NB4 (cell line): ENCODE data around the gene SPEM3.

Experiments used
- DNase-seq: peaks from one replicate; pipeline ENCODE4 v3.0.0; 2010; ENCODE audit warnings: low read depth
- H3K4me3 ChIP-seq: one replicate; pipeline ENCODE4 v1.5.1; 2011; ENCODE audit warnings: mild to moderate bottlenecking, low read depth, low read length, moderate library complexity
- MYC ChIP-seq: IDR thresholded peaks from 2 replicates; pipeline ENCODE4 v1.6.1; 2011; ENCODE audit warnings: low read depth, low read length
- POLR2A ChIP-seq: IDR thresholded peaks from 2 replicates; pipeline ENCODE4 v1.6.1; 2011; ENCODE audit warnings: mild to moderate bottlenecking; ENCODE audit not compliant: insufficient read length; ENCODE audit errors: extremely low read depth
- TF ChIP-seq, protein P1 (sequence below): IDR thresholded peaks from 2 replicates; pipeline ENCODE4 v1.6.1; 2011; ENCODE audit warnings: low read depth, low read length
- TF ChIP-seq, protein P2 (sequence below): IDR thresholded peaks from one replicate; pipeline ENCODE4 v1.5.1; 2012; ENCODE audit warnings: low read depth, low read length

The SPEM3 gene

DNA sequence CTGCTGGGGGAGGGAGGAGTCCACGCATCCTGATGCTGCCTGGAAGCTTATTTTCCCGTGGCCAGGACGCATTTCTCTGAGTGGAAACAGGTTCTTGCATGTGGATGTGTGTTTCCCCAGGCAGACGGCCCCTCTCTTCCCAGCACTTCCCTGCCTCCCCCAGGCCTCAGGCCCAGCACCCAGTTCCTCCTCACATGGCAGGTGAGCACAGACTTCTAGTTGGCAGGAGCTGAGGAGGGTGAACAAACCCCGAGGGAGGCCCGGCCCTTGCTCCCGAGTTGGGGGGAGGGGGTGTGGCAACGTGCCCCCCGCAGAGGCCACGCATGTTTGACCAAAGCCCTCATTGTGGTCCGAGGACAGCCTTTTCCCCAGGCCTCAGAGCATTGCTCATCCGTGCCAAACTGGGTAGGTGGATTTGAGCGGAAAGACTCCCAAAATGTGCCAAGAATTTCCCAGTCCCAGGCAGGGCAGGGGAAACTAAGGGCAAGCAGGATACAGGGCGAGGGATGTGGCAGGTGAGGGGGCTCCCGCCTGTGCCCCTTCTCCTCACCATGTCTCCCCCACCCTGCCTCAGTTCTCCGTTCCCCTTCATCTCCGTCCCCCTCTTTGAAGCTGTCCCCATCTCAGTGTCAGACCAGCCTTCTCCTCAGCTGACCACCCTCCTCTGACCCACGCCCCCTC lies 10.0 kb upstream of the SPEM3 start:
- H3K4me3 ChIP-seq = no peak overlapping the region
- no peak for TF ChIP-seq POLR2A
- TF ChIP-seq, protein P1, sequence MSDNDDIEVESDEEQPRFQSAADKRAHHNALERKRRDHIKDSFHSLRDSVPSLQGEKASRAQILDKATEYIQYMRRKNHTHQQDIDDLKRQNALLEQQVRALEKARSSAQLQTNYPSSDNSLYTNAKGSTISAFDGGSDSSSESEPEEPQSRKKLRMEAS = no peak
- TF ChIP-seq MYC = no peak
- TF ChIP-seq, protein P2, sequence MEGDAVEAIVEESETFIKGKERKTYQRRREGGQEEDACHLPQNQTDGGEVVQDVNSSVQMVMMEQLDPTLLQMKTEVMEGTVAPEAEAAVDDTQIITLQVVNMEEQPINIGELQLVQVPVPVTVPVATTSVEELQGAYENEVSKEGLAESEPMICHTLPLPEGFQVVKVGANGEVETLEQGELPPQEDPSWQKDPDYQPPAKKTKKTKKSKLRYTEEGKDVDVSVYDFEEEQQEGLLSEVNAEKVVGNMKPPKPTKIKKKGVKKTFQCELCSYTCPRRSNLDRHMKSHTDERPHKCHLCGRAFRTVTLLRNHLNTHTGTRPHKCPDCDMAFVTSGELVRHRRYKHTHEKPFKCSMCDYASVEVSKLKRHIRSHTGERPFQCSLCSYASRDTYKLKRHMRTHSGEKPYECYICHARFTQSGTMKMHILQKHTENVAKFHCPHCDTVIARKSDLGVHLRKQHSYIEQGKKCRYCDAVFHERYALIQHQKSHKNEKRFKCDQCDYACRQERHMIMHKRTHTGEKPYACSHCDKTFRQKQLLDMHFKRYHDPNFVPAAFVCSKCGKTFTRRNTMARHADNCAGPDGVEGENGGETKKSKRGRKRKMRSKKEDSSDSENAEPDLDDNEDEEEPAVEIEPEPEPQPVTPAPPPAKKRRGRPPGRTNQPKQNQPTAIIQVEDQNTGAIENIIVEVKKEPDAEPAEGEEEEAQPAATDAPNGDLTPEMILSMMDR = no peak
- DNase-seq = no peak

DNA sequence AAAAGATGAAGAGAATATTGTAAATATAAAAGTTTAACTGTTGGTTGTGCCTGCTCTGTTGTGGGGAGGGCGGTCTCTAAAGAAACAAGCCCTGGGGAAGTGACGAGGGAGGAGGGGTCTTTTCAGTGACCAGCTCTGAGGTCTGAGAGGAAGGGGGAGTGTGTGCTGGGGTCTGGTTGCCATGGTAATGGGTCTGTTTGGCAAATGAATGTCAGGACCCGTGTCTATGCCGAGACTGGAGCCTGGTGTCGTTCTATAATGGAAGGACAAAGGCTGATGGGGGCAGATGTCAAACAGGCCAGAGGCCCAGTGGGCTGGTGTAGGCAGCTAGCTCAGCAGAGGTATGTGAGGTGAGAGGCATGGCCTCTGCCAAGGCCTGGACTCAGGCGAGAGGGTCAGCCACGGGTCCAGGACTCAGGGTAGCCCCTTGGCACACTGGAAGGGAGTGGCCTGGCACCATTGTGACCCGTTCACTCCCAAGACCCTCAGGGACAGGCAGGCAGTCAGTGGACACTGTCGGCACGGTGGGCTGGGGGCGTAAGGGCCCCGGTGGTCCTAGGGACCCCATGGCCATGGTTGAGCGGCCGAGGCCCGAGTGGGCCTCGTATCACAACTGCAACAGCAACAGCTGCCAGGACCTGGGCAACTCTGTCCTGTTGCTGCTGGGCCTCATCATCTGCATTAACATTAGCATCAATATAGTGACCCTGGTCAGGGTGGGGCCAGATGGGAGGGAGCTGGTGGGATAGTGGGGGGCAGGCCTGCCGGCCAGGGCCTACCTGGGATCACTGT lies 8.6 kb upstream of the SPEM3 start, which contains the start of gene SPEM1:
Gene SPEM1, plus strand, starts transcription at position 506 of the 792 bp plus-strand sequence. Its CDS starts 61 bp downstream, at position 567.
- no peak within 1 kb of the TSS for H3K4me3 ChIP-seq
- TF ChIP-seq, protein P1 = no peak
- TF ChIP-seq MYC (no peak), POLR2A (no peak)
- TF ChIP-seq, protein P2 = no peak
- DNase-seq = no peak

DNA sequence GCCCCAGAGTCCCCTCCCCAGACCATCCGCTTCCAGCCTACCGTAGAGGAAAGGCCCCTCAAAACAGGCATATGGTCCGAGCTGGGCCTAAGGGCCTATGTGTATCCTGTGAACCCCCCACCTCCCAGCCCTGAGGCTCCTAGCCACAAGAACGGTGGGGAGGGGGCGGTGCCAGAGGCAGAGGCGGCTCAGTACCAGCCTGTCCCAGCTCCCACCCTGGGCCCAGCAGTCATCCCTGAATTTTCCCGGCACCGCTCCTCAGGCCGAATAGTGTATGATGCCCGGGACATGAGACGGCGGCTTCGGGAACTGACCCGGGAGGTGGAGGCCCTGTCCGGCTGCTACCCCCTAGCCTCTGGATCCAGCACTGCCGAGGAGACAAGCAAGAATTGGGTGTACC lies 7.5 kb upstream of the SPEM3 start:
- no peak for TF ChIP-seq MYC
- no peak for DNase-seq
- H3K4me3 ChIP-seq = no peak overlapping the region

DNA sequence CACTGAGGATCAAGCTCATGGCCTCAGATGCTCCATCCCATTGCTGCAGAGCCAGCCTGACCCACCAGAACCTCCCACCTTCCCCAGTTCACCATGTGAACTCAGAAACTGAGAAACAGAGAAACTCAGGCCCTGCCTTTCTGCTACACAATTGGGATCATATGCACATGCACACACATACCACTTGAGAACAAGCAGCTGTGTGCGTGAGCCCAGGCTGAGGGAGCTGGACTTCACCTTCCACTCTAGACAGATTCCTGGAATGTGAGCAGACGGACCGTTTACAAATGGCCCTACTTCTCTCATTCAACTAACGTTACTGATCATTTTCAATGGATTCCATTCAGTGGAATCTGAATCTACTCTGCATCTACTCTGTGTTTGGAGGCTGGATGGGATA lies 5.0 kb upstream of the SPEM3 start:
- no peak overlapping the region for H3K4me3 ChIP-seq
- no peak for DNase-seq
- TF ChIP-seq, protein P2 = no peak
- TF ChIP-seq, protein P1 = no peak
- no peak for TF ChIP-seq MYC
- no peak for TF ChIP-seq POLR2A

DNA sequence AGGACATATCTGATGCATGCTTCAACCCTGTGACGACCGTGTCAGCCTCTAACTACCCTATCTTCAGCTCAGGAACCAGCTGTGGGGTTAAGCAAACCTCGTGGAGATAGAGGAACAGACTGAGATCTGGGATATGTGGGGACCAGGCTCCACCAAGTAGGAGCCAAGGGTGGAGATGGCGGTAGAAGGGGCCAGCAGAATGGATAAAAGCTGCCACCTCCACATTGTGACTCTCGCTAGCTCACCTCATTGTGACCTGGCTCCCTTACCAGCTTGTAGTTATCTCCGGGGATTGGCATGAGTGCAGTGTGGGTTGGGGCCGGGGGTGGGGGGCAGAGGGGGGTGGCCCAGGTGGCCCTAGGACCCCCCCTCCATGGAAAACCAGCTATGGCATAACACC lies 3.3 kb upstream of the SPEM3 start, which contains the start of gene SPEM2:
Gene SPEM2, plus strand, starts transcription at position 301 of the 400 bp plus-strand sequence. Its CDS starts 73 bp downstream, at position 374.
- TF ChIP-seq MYC (no peak), POLR2A (no peak)
- TF ChIP-seq, protein P2 = no peak
- TF ChIP-seq, protein P1 = no peak
- DNase-seq = no peak
- H3K4me3 ChIP-seq = no peak within 1 kb of the TSS

DNA sequence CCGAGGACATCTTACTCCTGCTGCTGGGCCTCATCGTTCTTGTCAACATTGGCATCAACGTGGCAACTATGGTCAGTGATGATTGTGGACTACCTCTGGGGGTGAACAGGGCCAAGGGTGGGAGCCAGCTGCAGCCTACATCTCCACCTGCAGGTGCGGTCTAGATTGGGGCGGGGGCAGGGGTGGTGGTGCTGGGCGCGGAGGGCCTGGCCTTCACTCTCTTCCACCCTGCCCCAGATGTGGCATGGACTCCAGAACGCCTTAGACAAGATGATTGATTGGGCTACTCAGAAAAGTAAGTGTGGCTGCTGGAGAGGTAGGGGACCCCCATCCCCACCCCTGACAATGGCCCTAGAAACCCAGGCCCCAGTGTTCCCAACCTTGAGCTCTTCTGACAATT lies 2.9 kb upstream of the SPEM3 start:
- TF ChIP-seq MYC (no peak), POLR2A (no peak)
- TF ChIP-seq, protein P2 = no peak
- TF ChIP-seq, protein P1 = no peak
- no peak overlapping the region for H3K4me3 ChIP-seq
- no peak for DNase-seq
